Measurements from ENCODE around the gene GAGE12H. TPM values are rescaled to one million over a fixed set of nuclear protein-coding genes. Genes with fewer than 3 reads are reported as not detected.
"Not testable (repeated sequence)": the region's sequence is repeated elsewhere in the genome, so short reads cannot be mapped to it uniquely, and the experiment has no call there.

Gene GAGE12H
- total RNA-seq, 1 experiment from 2014 or later: not detected

GRCh38 chrX:49570100-49570499, 9.6 kb upstream of the GAGE12H start, which contains the start of gene GAGE12G:
Gene GAGE12G, plus strand, starts transcription at chrX:49570400. Its CDS starts 1,155 bp downstream, at chrX:49571555.
- BruUV-seq (replicated peaks); CTCF ChIA-PET; H3K27me3 ChIP-seq (ENCODE audit: control insufficient read depth, insufficient read depth, low read length); POLR2A ChIA-PET; intact Hi-C loops (cut with micrococcal nuclease; ENCODE audit: unreplicated experiment); H3K27ac ChIP-seq (ENCODE audit: low read length); DNase-seq (ENCODE audit: low read depth, low spot score); H3K36me3 ChIP-seq (ENCODE audit: control insufficient read depth, insufficient read depth, low read length); H3K4me3 ChIP-seq (ENCODE audit: low read depth in 2 of 2, low read length in 2 of 2); H3K9me3 ChIP-seq (ENCODE audit: control insufficient read depth, insufficient read depth, low read depth, low read length); H3K4me1 ChIP-seq (ENCODE audit: control insufficient read depth, insufficient read depth, low read length); in situ Hi-C loops (cut with HindIII; ENCODE audit: low pct_unique_long_range_greater_than_20kb, low sequenced_read_pairs); ATAC-seq: not testable (repeated sequence)

DNA sequence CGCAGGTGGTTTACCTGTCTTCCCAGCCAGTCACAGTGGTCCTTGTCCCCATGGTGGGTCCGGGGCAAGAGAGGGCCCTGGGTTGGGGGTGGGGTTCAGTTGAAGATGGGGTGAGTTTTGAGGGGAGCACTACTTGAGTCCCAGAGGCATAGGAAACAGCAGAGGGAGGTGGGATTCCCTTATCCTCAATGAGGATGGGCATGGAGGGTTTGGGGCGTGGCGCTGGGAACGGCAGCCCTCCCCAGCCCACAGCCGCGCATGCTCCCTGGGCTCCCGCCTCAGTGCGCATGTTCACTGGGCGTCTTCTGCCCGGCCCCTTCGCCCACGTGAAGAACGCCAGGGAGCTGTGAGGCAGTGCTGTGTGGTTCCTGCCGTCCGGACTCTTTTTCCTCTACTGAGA, 9.4 kb downstream of the GAGE12H start, which contains the start of gene GAGE2A:
Gene GAGE2A (plus strand): TSS at position 301 of the 400 bp plus-strand sequence. CDS start 1,155 bp downstream, outside the sequence.
- POLR2A ChIA-PET; H3K9me3 ChIP-seq (ENCODE audit: control insufficient read depth, insufficient read depth, low read depth, low read length); CTCF ChIA-PET: not testable (repeated sequence)

DNA sequence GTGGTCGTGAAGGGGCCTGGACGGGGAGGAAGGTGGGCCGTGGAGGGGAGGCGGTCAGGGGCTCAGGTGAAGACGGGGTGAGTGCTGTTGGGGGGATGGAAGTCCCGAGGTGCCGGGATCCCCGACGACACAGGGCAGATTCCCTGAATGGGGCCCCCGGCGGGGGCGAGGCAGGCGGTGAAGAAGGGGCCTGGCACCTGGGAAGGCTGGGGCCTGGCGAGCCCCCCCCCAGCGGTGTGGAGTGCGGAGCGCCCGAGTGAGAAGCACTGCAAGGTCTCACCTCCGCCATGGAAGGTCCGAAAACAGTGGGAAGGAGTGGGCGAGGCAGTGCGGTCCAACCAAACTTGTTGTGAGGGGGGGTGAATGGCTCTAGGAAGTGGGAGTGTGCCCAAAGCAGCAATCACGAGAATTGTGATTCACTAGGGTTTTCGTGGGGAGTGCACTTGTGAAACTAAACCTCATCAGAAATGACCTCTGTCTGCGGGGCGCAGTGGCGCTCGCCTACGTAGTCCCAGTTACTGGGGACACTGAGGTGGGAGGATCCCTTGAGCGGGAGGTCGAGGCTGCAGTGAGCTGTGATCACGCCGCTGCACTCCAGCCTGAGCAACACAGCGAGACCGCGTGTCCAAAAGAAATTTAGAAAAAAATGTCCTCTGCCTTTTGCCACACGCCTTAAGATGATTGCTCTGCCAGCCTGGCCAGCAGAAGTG, 10.2 kb downstream of the GAGE12H start:
- POLR2A ChIA-PET; H3K4me1 ChIP-seq (ENCODE audit: control insufficient read depth, insufficient read depth, low read length); in situ Hi-C loops (cut with HindIII; ENCODE audit: low pct_unique_long_range_greater_than_20kb, low sequenced_read_pairs); H3K9me3 ChIP-seq (ENCODE audit: control insufficient read depth, insufficient read depth, low read depth, low read length); H3K27ac ChIP-seq (ENCODE audit: low read length); H3K4me3 ChIP-seq (ENCODE audit: low read depth in 2 of 2, low read length in 2 of 2); intact Hi-C loops (cut with micrococcal nuclease; ENCODE audit: unreplicated experiment); ATAC-seq; H3K27me3 ChIP-seq (ENCODE audit: control insufficient read depth, insufficient read depth, low read length); BruUV-seq (replicated peaks); DNase-seq (ENCODE audit: low read depth, low spot score); H3K36me3 ChIP-seq (ENCODE audit: control insufficient read depth, insufficient read depth, low read length); CTCF ChIA-PET: not testable (repeated sequence)

More for the DNA sequence above, 9.4 kb downstream of the GAGE12H start, which contains the start of gene GAGE2A:
- H3K27ac ChIP-seq (ENCODE audit: low read length); ATAC-seq; in situ Hi-C loops (cut with HindIII; ENCODE audit: low pct_unique_long_range_greater_than_20kb, low sequenced_read_pairs); H3K4me1 ChIP-seq (ENCODE audit: control insufficient read depth, insufficient read depth, low read length); H3K4me3 ChIP-seq (ENCODE audit: low read depth in 2 of 2, low read length in 2 of 2); H3K36me3 ChIP-seq (ENCODE audit: control insufficient read depth, insufficient read depth, low read length); H3K27me3 ChIP-seq (ENCODE audit: control insufficient read depth, insufficient read depth, low read length); intact Hi-C loops (cut with micrococcal nuclease; ENCODE audit: unreplicated experiment); DNase-seq (ENCODE audit: low read depth, low spot score); BruUV-seq (replicated peaks): not testable (repeated sequence)

DNA sequence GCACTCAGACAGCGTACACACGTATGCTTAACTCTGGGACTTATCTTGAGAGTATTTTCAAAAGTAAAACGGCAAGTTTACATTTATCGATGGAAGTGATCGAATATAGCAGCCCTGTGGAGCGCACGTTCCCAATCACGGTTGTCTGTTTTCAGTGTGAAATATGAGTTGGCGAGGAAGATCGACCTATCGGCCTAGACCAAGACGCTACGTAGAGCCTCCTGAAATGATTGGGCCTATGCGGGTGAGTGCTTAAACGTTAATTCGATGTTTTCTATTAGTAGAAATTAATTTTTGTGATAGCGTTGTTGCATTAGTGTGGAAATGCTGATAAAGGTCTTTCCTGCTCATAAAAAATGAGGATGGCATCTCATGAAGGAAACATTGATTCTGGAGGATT, 10.7 kb downstream of the GAGE12H start:
- intact Hi-C loops (cut with micrococcal nuclease; ENCODE audit: unreplicated experiment); CTCF ChIA-PET; H3K36me3 ChIP-seq (ENCODE audit: control insufficient read depth, insufficient read depth, low read length); ATAC-seq; H3K27me3 ChIP-seq (ENCODE audit: control insufficient read depth, insufficient read depth, low read length); BruUV-seq (replicated peaks); DNase-seq (ENCODE audit: low read depth, low spot score); H3K4me3 ChIP-seq (ENCODE audit: low read depth in 2 of 2, low read length in 2 of 2); in situ Hi-C loops (cut with HindIII; ENCODE audit: low pct_unique_long_range_greater_than_20kb, low sequenced_read_pairs); H3K4me1 ChIP-seq (ENCODE audit: control insufficient read depth, insufficient read depth, low read length); H3K27ac ChIP-seq (ENCODE audit: low read length); POLR2A ChIA-PET; H3K9me3 ChIP-seq (ENCODE audit: control insufficient read depth, insufficient read depth, low read depth, low read length): not testable (repeated sequence)

- DNase-seq (ENCODE audit: low read depth, low spot score); in situ Hi-C loops (cut with HindIII; ENCODE audit: low pct_unique_long_range_greater_than_20kb, low sequenced_read_pairs); POLR2A ChIA-PET; BruUV-seq (replicated peaks); H3K36me3 ChIP-seq (ENCODE audit: control insufficient read depth, insufficient read depth, low read length); H3K27me3 ChIP-seq (ENCODE audit: control insufficient read depth, insufficient read depth, low read length); H3K27ac ChIP-seq (ENCODE audit: low read length); CTCF ChIA-PET; H3K4me1 ChIP-seq (ENCODE audit: control insufficient read depth, insufficient read depth, low read length); intact Hi-C loops (cut with micrococcal nuclease; ENCODE audit: unreplicated experiment); H3K9me3 ChIP-seq (ENCODE audit: control insufficient read depth, insufficient read depth, low read depth, low read length); ATAC-seq; H3K4me3 ChIP-seq (ENCODE audit: low read depth in 2 of 2, low read length in 2 of 2): not testable (repeated sequence)
Measured at GRCh38 chrX:49598720-49599119, 19.0 kb downstream of the GAGE12H start, which contains the start of gene GAGE1. Gene GAGE1, plus strand, starts transcription at chrX:49599020. Its CDS starts 1,155 bp downstream, at chrX:49600175.

Data from Panc1 (cell line).